ENCODE results near the gene ALDH1B1.

DNA sequence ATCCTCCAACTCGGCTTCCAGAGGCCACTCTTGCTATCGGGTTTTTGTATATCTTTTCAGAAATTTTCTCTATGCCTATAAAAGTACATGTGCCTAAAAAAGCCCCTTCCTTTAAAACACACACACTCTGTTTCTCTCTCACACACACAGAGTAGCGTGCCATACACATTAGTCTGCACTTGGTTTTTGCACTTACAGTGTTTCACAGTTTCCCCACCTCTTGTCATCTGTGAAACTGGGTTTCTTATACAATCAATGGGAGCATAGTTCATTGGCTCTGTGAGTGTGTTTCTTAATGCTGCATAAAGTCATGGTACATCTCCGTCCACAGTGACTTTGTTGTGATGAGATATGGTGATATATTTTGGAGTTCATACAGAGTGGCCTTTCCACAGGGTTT, 32.4 kb downstream of the ALDH1B1 start:
- TF ChIP-seq, protein P1, sequence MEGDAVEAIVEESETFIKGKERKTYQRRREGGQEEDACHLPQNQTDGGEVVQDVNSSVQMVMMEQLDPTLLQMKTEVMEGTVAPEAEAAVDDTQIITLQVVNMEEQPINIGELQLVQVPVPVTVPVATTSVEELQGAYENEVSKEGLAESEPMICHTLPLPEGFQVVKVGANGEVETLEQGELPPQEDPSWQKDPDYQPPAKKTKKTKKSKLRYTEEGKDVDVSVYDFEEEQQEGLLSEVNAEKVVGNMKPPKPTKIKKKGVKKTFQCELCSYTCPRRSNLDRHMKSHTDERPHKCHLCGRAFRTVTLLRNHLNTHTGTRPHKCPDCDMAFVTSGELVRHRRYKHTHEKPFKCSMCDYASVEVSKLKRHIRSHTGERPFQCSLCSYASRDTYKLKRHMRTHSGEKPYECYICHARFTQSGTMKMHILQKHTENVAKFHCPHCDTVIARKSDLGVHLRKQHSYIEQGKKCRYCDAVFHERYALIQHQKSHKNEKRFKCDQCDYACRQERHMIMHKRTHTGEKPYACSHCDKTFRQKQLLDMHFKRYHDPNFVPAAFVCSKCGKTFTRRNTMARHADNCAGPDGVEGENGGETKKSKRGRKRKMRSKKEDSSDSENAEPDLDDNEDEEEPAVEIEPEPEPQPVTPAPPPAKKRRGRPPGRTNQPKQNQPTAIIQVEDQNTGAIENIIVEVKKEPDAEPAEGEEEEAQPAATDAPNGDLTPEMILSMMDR (IDR thresholded peaks at IDR 0.05): no peak
- TF ChIP-seq POLR2A (IDR thresholded peaks at IDR 0.05): no peak

Measured in uterus (tissue), 2 donors.